Hindlimb muscle (tissue), 1 donor: ENCODE measurements around the gene SP140. TPM values are rescaled to one million over a fixed set of nuclear protein-coding genes. Genes with fewer than 3 reads are reported as not detected.

Experiments used
- polyA plus RNA-seq: library from polyadenylated mRNA; unstranded; fragments of 120-200 nt; gene quantifications from one replicate; pipeline ENCODE4 v1.2.1, GENCODE V29; 2013; ENCODE audit not compliant: insufficient read length

Gene SP140
- polyA plus RNA-seq, 1 donor = 0.85 TPM

Other genes starting within 250 kb of the SP140 start
- 2.8 TPM for gene SLC16A14, start 156.8 kb upstream of the SP140 start, polyA plus RNA-seq
- 16.3 TPM for gene SP110, start 5.8 kb upstream of the SP140 start, polyA plus RNA-seq
- gene SP140L, start 101.5 kb downstream of the SP140 start, polyA plus RNA-seq = 7.7 TPM
- gene SP100, start 190.5 kb downstream of the SP140 start, polyA plus RNA-seq = 19.5 TPM